Ishikawa (cell line): Measurements from ENCODE around the gene EP300.

ENCODE experiments used
- EP300 ChIP-seq: IDR thresholded peaks from 2 replicates; pipeline ENCODE4 v1.6.1; 2012; ENCODE audit warnings: borderline replicate concordance
- FOXM1 ChIP-seq: IDR thresholded peaks from 2 replicates; pipeline ENCODE4 v1.6.1; 2012; ENCODE audit warnings: low read depth, borderline replicate concordance
- NFIC ChIP-seq: IDR thresholded peaks from 2 replicates; pipeline ENCODE4 v1.6.1; 2012
- RAD21 ChIP-seq: IDR thresholded peaks from 2 replicates; pipeline ENCODE4 v1.6.1; 2012; ENCODE audit warnings: low read depth
- TEAD4 ChIP-seq: IDR thresholded peaks from 2 replicates; pipeline ENCODE4 v1.6.1; 2012

GRCh38 chr22:41229215-41229614, 136.8 kb downstream of the EP300 start:
- TF ChIP-seq TEAD4 (no peak), NFIC (no peak), EP300 (no peak), RAD21 (no peak), FOXM1 (no peak)
